ENCODE measurements around the gene MEI1.
"Not testable (repeated sequence)": the region's sequence is repeated elsewhere in the genome, so short reads cannot be mapped to it uniquely, and the experiment has no call there.

DNA sequence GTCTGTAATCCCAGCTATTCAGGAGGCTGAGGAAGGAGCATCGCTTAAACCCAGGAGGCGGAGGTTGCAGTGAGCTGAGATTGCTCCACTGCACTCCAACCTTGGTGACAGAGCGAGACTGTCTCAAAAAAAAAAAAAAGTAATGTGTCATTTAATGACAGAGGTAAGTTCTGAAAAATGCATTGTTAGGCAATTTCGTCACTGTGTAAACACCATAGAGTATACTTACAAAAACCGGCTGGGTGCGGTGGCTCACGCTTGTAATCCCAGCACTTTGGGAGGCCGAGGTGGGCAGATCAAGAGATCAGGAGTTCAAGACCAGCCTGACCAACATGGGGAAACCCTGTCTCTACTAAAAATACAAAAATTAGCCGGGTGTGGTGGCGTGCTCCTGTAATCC lies 27.2 kb upstream of the MEI1 start:
- TF ChIP-seq ATF3 (IDR thresholded peaks at IDR 0.05) = not testable (repeated sequence)
- TF ChIP-seq, protein P1, sequence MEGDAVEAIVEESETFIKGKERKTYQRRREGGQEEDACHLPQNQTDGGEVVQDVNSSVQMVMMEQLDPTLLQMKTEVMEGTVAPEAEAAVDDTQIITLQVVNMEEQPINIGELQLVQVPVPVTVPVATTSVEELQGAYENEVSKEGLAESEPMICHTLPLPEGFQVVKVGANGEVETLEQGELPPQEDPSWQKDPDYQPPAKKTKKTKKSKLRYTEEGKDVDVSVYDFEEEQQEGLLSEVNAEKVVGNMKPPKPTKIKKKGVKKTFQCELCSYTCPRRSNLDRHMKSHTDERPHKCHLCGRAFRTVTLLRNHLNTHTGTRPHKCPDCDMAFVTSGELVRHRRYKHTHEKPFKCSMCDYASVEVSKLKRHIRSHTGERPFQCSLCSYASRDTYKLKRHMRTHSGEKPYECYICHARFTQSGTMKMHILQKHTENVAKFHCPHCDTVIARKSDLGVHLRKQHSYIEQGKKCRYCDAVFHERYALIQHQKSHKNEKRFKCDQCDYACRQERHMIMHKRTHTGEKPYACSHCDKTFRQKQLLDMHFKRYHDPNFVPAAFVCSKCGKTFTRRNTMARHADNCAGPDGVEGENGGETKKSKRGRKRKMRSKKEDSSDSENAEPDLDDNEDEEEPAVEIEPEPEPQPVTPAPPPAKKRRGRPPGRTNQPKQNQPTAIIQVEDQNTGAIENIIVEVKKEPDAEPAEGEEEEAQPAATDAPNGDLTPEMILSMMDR (IDR thresholded peaks at IDR 0.05; ENCODE audit: low read depth, low read length, missing input control) = not testable (repeated sequence)

Measured in liver (tissue), 3 donors.